ENCODE measurements around the gene HS2ST1. TPM values are rescaled to one million over a fixed set of nuclear protein-coding genes. Genes with fewer than 3 reads are reported as not detected.

HS2ST1 gene
- total RNA-seq, 1 experiment from 2014 or later, result 35.0 TPM

DNA sequence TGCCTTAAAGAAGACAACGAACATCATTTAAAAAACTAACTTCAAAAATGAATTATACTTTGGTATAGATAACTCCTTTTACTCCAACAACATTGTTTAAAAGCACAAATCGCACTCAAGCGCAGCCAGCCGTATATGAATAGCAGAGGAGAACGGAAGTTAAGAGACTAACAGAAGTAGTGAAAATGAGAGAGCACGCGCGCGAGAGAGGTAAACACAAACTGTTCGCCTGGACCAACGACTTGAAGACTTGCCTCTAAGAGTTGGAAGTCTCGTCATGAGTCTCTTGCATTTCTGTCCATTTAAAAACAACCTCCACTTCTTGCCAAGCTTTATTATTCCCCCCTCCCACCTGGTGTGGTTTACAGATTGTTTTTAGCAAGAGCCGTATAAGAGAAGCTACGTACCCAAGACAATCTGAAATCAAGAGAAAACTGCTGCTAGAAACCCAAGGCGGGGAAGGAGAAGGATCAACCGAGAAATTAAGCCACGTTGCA, 988 bp upstream of the HS2ST1 start:
- Histone ChIP-seq H3K4me3 (peak overlapping the region; percentile 89), H4K20me1 (ENCODE audit: insufficient read depth) (peaks cover 48% of the 10 kb centered on the region), H3K27me3 (ENCODE audit: insufficient read depth, low read depth) (no peaks in the 10 kb centered on the region), H3K9me3 (ENCODE audit: insufficient read depth, low read depth) (no peaks in the 10 kb centered on the region), H3K9me2 (ENCODE audit: insufficient read depth) (no peaks in the 10 kb centered on the region), H3K27ac (peak overlapping the region; percentile 80), H3K4me1 (replicated peaks; ENCODE audit: insufficient read depth) (peaks cover 22% of the 10 kb centered on the region), H3K79me2 (ENCODE audit: low read depth) (peaks cover 93% of the 10 kb centered on the region), H2AFZ (peak overlapping the region; percentile 86), H3K36me3 (ENCODE audit: low read depth) (peaks cover 17% of the 10 kb centered on the region; the same call in 1 of the 2 replicates), H3K4me2 (peak overlapping the region; percentile 96), H3F3A (ENCODE audit: insufficient read depth, low read depth) (no peaks in the 10 kb centered on the region)
- BruUV-seq (replicated peaks), result TSS peak; percentile 50
- no peak for TF ChIP-seq EZH2 (IDR thresholded peaks at IDR 0.05; ENCODE audit: low read depth)
- no peak for TF ChIP-seq CTCF (conservative IDR thresholded peaks at IDR 0.05)
- intact Hi-C loops (cut with micrococcal nuclease; ENCODE audit: unreplicated experiment), result no loop called here
- CTCF ChIA-PET, result no interaction called here
- POLR2A ChIA-PET (ENCODE audit: unreplicated experiment), result interaction anchor here (0.5 kb wide), 1 partner anchor 527 kb away, joined by 5 read pairs; no protein-coding TSS in a partner anchor
- DNase-seq, result peak; percentile 4 to 50

GRCh38 chr1:86913896-86914600, 387 bp upstream of the HS2ST1 start, which contains the start of gene SELENOF:
SELENOF (minus strand) TSS chr1:86914126; CDS start chr1:86914111, 15 bp downstream.
- ChIA-PET POLR2A (ENCODE audit: unreplicated experiment) (interaction anchor here (0.6 to 0.8 kb wide), 6 partner anchors 13 to 924 kb away, joined by 3 to 7 read pairs (median 4); no protein-coding TSS in a partner anchor), CTCF (interaction anchor here (0.7 to 0.8 kb wide), 2 partner anchors 16 to 210 kb away, joined by 3 read pairs; partner anchors contain the start of gene SH3GLB1)
- Histone ChIP-seq H3K4me1 (replicated peaks; ENCODE audit: insufficient read depth) (peaks cover 22% of the 10 kb centered on the region), H3K79me2 (ENCODE audit: low read depth) (peaks cover 88% of the 10 kb centered on the region), H3K4me2 (peak within 1 kb of the TSS; percentile 96), H3K9me2 (ENCODE audit: insufficient read depth) (no peaks in the 10 kb centered on the region), H2AFZ (peak within 1 kb of the TSS; percentile 95), H3K9me3 (ENCODE audit: insufficient read depth, low read depth) (no peaks in the 10 kb centered on the region), H3K36me3 (ENCODE audit: low read depth) (peaks cover 13% of the 10 kb centered on the region; the same call in 1 of the 2 replicates), H3K27ac (peak within 1 kb of the TSS; percentile 80), H3F3A (ENCODE audit: insufficient read depth, low read depth) (no peaks in the 10 kb centered on the region), H3K27me3 (ENCODE audit: insufficient read depth, low read depth) (no peaks in the 10 kb centered on the region), H3K4me3 (peak within 1 kb of the TSS; percentile 98), H4K20me1 (ENCODE audit: insufficient read depth) (peaks cover 42% of the 10 kb centered on the region)
- no TSS peak for BruUV-seq (replicated peaks)
- DNase-seq, result peak; percentile 98 to 100
- intact Hi-C loops (cut with micrococcal nuclease; ENCODE audit: unreplicated experiment), result no loop called here
- TF ChIP-seq EZH2 (IDR thresholded peaks at IDR 0.05; ENCODE audit: low read depth), result no peak
- no peak for TF ChIP-seq CTCF (conservative IDR thresholded peaks at IDR 0.05)

DNA sequence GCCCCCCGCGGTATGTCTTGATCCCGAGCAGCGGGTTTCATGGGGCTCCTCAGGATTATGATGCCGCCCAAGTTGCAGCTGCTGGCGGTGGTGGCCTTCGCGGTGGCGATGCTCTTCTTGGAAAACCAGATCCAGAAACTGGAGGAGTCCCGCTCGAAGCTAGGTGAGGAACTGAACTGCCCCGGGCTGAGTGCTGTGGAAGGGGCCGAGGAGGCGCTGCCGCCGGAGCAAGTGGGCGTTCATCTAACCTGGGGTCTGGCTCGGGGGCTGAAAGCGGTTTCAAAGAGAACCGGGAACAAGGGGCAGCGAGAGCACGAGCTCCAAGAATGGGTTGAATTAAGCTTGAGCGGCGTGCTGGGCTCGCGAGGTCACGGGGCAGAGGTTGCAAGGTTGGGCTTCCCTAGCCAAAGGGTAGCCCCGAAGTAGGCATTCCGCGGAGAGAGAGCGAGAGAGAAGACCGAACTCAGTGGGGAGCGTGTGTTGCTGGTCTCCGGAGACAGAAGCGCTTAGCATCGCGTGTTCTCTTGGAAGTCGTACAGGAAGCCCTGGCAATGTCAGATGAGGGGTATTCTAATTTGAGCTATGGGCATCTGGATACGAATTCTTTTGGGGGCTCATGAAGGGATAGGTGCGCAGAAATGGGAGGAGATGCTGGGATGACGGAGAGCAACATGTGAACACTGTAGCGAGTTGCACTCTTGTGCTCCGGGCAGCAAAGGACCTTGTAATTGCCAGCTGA, 732 bp downstream of the HS2ST1 start:
- peak overlapping the region; percentile 98 for H3K4me3 ChIP-seq
- peaks cover 5% of the 10 kb centered on the region for H3K36me3 ChIP-seq (ENCODE audit: low read depth)
- ChIA-PET CTCF (no interaction called here), POLR2A (ENCODE audit: unreplicated experiment) (interaction anchor here (0.9 kb wide), 1 partner anchor 134 kb away, joined by 25 read pairs; no protein-coding TSS in a partner anchor)
- H3K27me3 ChIP-seq (ENCODE audit: insufficient read depth, low read depth), result no peaks in the 10 kb centered on the region
- H3K9me3 ChIP-seq (ENCODE audit: insufficient read depth, low read depth), result no peaks in the 10 kb centered on the region
- no TSS peak for BruUV-seq (replicated peaks)
- peaks cover 7% of the 10 kb centered on the region; the same call in 1 of the 2 replicates for H3F3A ChIP-seq (ENCODE audit: insufficient read depth, low read depth)
- intact Hi-C loops (cut with micrococcal nuclease; ENCODE audit: unreplicated experiment), result no loop called here
- no peak for TF ChIP-seq CTCF (conservative IDR thresholded peaks at IDR 0.05)
- TF ChIP-seq EZH2 (IDR thresholded peaks at IDR 0.05; ENCODE audit: low read depth), result no peak
- peaks cover 34% of the 10 kb centered on the region for H4K20me1 ChIP-seq (ENCODE audit: insufficient read depth)
- H2AFZ ChIP-seq, result peak overlapping the region; percentile 95
- H3K27ac ChIP-seq, result no peak overlapping the region
- no peaks in the 10 kb centered on the region for H3K9me2 ChIP-seq (ENCODE audit: insufficient read depth)
- peaks cover 22% of the 10 kb centered on the region for H3K4me1 ChIP-seq (replicated peaks; ENCODE audit: insufficient read depth)
- H3K4me2 ChIP-seq, result peak overlapping the region; percentile 91
- peaks cover 85% of the 10 kb centered on the region for H3K79me2 ChIP-seq (ENCODE audit: low read depth)
- DNase-seq, result peak; percentile 22 to 58

Data from PC-9 (cell line).